Measurements from ENCODE around the gene CNTNAP5.

DNA sequence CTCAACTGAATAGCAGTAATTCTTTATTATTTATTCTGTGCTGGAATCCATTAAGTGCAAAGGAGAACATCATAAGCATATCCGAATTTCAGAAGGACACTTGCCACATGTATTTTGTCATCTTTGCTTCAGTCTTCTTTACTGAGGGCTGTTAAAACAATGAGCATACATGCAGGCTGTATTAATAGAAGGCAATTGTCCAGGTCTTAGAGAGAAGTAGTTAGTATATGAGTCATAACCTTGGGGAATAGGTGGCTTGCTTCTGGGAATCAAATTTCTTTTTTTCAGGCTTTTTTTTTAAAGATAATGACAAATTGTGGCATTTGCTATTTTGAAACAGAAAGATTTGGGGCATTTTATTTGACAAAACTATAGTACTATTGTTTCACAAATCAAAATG is 773.5 kb downstream of the CNTNAP5 start:
- no peak for TF ChIP-seq EZH2 (IDR thresholded peaks at IDR 0.05; ENCODE audit: borderline replicate concordance, low read depth, low read length, severe bottlenecking)
- no peak for TF ChIP-seq POLR2A (IDR thresholded peaks at IDR 0.05; ENCODE audit: low read depth, low read length)
- TF ChIP-seq, protein P1, sequence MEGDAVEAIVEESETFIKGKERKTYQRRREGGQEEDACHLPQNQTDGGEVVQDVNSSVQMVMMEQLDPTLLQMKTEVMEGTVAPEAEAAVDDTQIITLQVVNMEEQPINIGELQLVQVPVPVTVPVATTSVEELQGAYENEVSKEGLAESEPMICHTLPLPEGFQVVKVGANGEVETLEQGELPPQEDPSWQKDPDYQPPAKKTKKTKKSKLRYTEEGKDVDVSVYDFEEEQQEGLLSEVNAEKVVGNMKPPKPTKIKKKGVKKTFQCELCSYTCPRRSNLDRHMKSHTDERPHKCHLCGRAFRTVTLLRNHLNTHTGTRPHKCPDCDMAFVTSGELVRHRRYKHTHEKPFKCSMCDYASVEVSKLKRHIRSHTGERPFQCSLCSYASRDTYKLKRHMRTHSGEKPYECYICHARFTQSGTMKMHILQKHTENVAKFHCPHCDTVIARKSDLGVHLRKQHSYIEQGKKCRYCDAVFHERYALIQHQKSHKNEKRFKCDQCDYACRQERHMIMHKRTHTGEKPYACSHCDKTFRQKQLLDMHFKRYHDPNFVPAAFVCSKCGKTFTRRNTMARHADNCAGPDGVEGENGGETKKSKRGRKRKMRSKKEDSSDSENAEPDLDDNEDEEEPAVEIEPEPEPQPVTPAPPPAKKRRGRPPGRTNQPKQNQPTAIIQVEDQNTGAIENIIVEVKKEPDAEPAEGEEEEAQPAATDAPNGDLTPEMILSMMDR (IDR thresholded peaks at IDR 0.05; ENCODE audit: extremely low read depth in 1 of 2, insufficient read depth in 1 of 2, low read depth in 1 of 2, low read length in 2 of 2), result no peak
- no peak for TF ChIP-seq MYC (IDR thresholded peaks at IDR 0.05; ENCODE audit: low read depth, low read length)
- TF ChIP-seq, protein P2, sequence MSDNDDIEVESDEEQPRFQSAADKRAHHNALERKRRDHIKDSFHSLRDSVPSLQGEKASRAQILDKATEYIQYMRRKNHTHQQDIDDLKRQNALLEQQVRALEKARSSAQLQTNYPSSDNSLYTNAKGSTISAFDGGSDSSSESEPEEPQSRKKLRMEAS (IDR thresholded peaks at IDR 0.05; ENCODE audit: insufficient read depth, insufficient read length), result no peak

Data from endothelial cell of umbilical vein (primary cell).